ENCODE results near the gene TAF11L2.
"Not testable (repeated sequence)": the region's sequence is repeated elsewhere in the genome, so short reads cannot be mapped to it uniquely, and the experiment has no call there.

Gene TAF11L2

GRCh38 chr5:17497931-17498330, at the start of gene TAF11L2:
TSS of gene TAF11L2 (plus strand) at chr5:17498231.
- DNase-seq (ENCODE audit: low read depth in 2 of 2) = not testable (repeated sequence)

- DNase-seq (ENCODE audit: low read depth in 2 of 2) = no peak
These were observed 49.2 kb upstream of the TAF11L2 start for GRCh38 chr5:17448877-17449276.

GRCh38 chr5:17452936-17453335, 45.1 kb upstream of the TAF11L2 start:
- no peak for DNase-seq (ENCODE audit: low read depth in 2 of 2)

GRCh38 chr5:17455942-17456341, 42.1 kb upstream of the TAF11L2 start:
- no peak for DNase-seq (ENCODE audit: low read depth in 2 of 2)

GRCh38 chr5:17461793-17462192, 36.2 kb upstream of the TAF11L2 start:
- no peak for DNase-seq (ENCODE audit: low read depth in 2 of 2)

GRCh38 chr5:17463653-17464052, 34.4 kb upstream of the TAF11L2 start:
- DNase-seq (ENCODE audit: low read depth in 2 of 2) = no peak

- DNase-seq (ENCODE audit: low read depth in 2 of 2) = no peak
These were observed 28.0 kb upstream of the TAF11L2 start for GRCh38 chr5:17470064-17470463.

- DNase-seq (ENCODE audit: low read depth in 2 of 2) = not testable (repeated sequence)
These were observed 23.0 kb upstream of the TAF11L2 start for GRCh38 chr5:17475064-17475463.

- no peak for DNase-seq (ENCODE audit: low read depth in 2 of 2)
These were observed 21.0 kb upstream of the TAF11L2 start for GRCh38 chr5:17477043-17477442.

GRCh38 chr5:17477573-17478265, 20.3 kb upstream of the TAF11L2 start:
- DNase-seq (ENCODE audit: low read depth in 2 of 2) = no peak

- no peak for DNase-seq (ENCODE audit: low read depth in 2 of 2)
These were observed 16.7 kb upstream of the TAF11L2 start for GRCh38 chr5:17481378-17481777.

GRCh38 chr5:17482790-17483189, 15.2 kb upstream of the TAF11L2 start:
- no peak for DNase-seq (ENCODE audit: low read depth in 2 of 2)

- not testable (repeated sequence) for DNase-seq (ENCODE audit: low read depth in 2 of 2)
These were observed 11.4 kb upstream of the TAF11L2 start for GRCh38 chr5:17486464-17487173.

GRCh38 chr5:17487174-17487512, 10.9 kb upstream of the TAF11L2 start:
- DNase-seq (ENCODE audit: low read depth in 2 of 2) = no peak

- not testable (repeated sequence) for DNase-seq (ENCODE audit: low read depth in 2 of 2)
These were observed 6.8 kb upstream of the TAF11L2 start for GRCh38 chr5:17491257-17491656.

- no peak for DNase-seq (ENCODE audit: low read depth in 2 of 2)
These were observed 5.3 kb upstream of the TAF11L2 start for GRCh38 chr5:17492770-17493169.

GRCh38 chr5:17497446-17497845, 585 bp upstream of the TAF11L2 start:
- no peak for DNase-seq (ENCODE audit: low read depth in 2 of 2)

GRCh38 chr5:17511775-17512325, 13.8 kb downstream of the TAF11L2 start:
- no peak for DNase-seq (ENCODE audit: low read depth in 2 of 2)

- not testable (repeated sequence) for DNase-seq (ENCODE audit: low read depth in 2 of 2)
These were observed 19.5 kb downstream of the TAF11L2 start for GRCh38 chr5:17517526-17517925.

- not testable (repeated sequence) for DNase-seq (ENCODE audit: low read depth in 2 of 2)
These were observed 20.0 kb downstream of the TAF11L2 start, which contains the start of gene TAF11L3 for GRCh38 chr5:17518067-17518466. TSS of gene TAF11L3 (plus strand) at chr5:17518367.

GRCh38 chr5:17519508-17519907, 21.5 kb downstream of the TAF11L2 start:
- not testable (repeated sequence) for DNase-seq (ENCODE audit: low read depth in 2 of 2)

- DNase-seq (ENCODE audit: low read depth in 2 of 2) = not testable (repeated sequence)
These were observed 23.5 kb downstream of the TAF11L2 start, which contains the start of gene TAF11L4 for GRCh38 chr5:17521501-17521900. TSS of gene TAF11L4 (plus strand) at chr5:17521801.

GRCh38 chr5:17524935-17525334, 26.9 kb downstream of the TAF11L2 start, which contains the start of gene TAF11L5:
TSS of gene TAF11L5 (plus strand) at chr5:17525235.
- not testable (repeated sequence) for DNase-seq (ENCODE audit: low read depth in 2 of 2)
